Measurements from ENCODE around the gene RNF157. TPM values are rescaled to one million over a fixed set of nuclear protein-coding genes. Genes with fewer than 3 reads are reported as not detected.

The RNF157 gene
- total RNA-seq, 4 donors from 2014 or later = 8.1 to 67.1 (median 23.9) TPM

DNA sequence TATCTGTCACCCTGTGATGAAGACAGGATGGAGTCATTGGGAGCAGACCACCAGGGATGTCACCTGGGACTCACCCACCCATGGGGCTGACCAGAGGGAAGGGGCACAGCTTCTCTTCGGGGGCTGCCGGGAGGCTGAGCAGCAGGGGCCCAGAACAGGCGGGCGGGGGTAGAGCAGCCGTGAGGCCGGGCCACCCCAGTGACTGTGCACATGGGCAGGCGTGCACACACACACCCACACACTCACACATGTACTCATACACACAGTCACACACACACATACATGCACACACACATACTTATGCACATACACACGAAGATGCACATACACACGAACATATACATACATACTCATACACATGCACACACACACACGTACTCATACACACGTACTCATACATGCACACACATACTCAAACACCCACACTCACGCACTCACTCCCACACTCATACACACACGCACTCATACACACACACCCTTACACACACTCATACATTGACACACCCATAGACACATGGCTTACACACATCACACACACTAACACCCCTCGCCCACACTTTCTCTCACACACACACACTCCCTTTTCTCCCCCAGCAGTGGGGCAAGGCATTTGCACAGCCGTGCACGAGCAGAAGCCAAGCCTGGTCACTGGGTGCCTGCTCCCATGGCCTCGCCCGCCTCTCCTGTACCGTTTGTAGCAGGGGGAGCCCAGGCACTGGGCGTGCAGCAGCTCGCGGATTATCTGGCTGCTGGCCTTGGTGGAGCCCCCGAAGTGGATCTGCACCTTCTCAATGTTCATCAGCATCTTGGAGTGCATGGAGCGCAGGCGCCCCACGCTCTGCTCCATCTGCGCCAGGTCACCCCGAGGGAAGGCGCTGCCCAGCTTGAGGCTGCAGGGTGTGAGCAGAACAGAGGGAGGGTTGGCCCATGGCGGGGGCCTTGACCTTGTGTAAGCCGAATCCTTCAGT, 37.3 kb upstream of the RNF157 start:
- TF ChIP-seq, protein P1, sequence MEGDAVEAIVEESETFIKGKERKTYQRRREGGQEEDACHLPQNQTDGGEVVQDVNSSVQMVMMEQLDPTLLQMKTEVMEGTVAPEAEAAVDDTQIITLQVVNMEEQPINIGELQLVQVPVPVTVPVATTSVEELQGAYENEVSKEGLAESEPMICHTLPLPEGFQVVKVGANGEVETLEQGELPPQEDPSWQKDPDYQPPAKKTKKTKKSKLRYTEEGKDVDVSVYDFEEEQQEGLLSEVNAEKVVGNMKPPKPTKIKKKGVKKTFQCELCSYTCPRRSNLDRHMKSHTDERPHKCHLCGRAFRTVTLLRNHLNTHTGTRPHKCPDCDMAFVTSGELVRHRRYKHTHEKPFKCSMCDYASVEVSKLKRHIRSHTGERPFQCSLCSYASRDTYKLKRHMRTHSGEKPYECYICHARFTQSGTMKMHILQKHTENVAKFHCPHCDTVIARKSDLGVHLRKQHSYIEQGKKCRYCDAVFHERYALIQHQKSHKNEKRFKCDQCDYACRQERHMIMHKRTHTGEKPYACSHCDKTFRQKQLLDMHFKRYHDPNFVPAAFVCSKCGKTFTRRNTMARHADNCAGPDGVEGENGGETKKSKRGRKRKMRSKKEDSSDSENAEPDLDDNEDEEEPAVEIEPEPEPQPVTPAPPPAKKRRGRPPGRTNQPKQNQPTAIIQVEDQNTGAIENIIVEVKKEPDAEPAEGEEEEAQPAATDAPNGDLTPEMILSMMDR (IDR thresholded peaks at IDR 0.05; ENCODE audit: low read depth) = no peak

- TF ChIP-seq, protein P1 (IDR thresholded peaks at IDR 0.05; ENCODE audit: low read depth) = no peak
These were observed 36.4 kb upstream of the RNF157 start for GRCh38 chr17:76276461-76277299.

GRCh38 chr17:76276069-76276431, 35.8 kb upstream of the RNF157 start:
- TF ChIP-seq, protein P1 (IDR thresholded peaks at IDR 0.05; ENCODE audit: low read depth) = no peak

- TF ChIP-seq, protein P1 (IDR thresholded peaks at IDR 0.05; ENCODE audit: low read depth) = no peak
These were observed 35.2 kb upstream of the RNF157 start for GRCh38 chr17:76275382-76276068.

DNA sequence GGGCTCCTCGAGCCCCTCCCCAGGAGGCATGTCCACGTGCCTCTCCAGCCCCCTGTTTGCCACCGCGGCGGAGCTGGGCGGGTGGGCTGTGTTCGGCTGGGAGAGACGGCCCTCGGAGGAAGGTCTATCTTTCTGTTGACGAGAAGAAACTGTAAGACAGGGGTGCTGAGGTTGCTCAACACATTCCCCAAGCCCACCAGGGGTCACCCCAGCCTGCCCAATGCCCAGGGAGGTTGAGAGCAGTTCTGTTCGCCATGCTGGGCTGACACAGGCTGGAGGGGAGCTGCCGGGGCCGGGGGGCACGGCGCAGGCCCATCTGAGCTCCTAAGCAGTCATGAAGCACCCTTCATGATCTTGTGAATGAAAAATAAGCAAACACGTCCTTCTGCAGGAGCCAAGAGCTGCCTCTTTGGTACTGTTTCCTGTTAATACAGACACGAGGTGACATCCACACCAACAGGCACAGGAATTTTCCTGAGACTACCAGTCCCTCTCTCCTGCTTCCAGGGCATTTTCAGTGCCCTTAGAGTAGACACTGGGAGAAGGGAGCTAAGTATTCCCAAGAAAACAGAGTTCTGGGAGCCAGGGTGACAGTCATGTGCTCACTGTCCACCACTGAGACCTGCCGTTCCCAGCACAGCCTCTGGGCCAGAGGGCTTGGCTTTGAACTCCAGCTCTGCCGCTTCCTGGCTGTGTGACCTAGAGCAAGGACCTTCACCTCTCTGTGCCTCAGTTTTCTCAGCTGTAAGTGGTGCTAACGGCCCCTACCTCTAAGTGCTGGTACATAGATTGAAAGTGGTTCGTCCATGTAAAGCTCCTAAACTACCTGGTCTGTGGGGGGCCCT, 34.0 kb upstream of the RNF157 start:
- TF ChIP-seq, protein P1 (IDR thresholded peaks at IDR 0.05; ENCODE audit: low read depth) = no peak

DNA sequence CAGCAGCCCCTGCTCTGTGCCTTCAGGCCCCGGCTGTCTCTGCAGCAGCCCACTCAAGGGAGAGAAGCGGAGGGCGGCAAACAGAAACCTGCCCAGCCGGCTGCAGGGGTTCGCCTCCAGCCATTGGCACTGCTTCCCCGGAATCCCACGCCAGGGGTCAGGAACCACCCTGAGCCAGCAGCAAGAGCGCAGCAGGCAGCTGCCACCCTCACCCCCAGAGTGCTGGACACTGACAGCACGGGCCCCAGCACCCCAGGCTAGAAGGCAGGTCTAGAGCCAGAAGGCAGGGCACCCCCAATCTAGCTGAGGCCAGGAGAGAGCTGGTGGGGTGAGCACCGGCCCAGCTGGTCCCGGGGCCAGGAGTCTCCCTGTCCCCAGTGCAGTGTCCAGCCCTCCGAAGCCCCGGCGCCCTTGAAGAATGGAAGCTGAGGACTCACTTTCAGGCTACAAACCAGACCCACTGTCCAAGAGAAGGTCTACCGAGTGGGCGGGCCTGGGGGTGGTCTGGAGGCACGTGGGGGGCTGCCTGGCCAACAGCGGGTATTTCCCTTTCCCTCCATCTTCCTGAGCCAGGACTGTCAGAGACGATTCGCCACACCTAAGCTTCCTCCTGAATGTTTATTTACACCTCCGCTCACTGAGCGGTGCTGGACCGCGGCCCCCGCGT, 33.3 kb upstream of the RNF157 start:
- TF ChIP-seq, protein P1 (IDR thresholded peaks at IDR 0.05; ENCODE audit: low read depth) = no peak
